ENCODE results near the gene IFNA17.
A peak's percentile ranks its signal among the peaks of the same experiment; 100 is the strongest.
"Not testable (repeated sequence)": the region's sequence is repeated elsewhere in the genome, so short reads cannot be mapped to it uniquely, and the experiment has no call there.

Gene IFNA17

GRCh38 chr9:21228122-21228521, at the start of gene IFNA17:
IFNA17 (minus strand) TSS chr9:21228222; CDS start chr9:21228173, 49 bp downstream.
- no peak for DNase-seq

- no peak for DNase-seq
Observed at GRCh38 chr9:21268347-21268657, 40.3 kb upstream of the IFNA17 start.

- DNase-seq = no peak
Observed at GRCh38 chr9:21267485-21268346, 39.7 kb upstream of the IFNA17 start.

- DNase-seq = no peak
Observed at GRCh38 chr9:21266733-21267484, 38.9 kb upstream of the IFNA17 start.

GRCh38 chr9:21265421-21266189, 37.6 kb upstream of the IFNA17 start:
- no peak for DNase-seq

- no peak for DNase-seq
Observed at GRCh38 chr9:21255538-21256212, 27.7 kb upstream of the IFNA17 start.

- no peak for DNase-seq
Observed at GRCh38 chr9:21252721-21253547, 24.9 kb upstream of the IFNA17 start.

- DNase-seq = no peak
Observed at GRCh38 chr9:21251638-21252037, 23.6 kb upstream of the IFNA17 start.

GRCh38 chr9:21251190-21251589, 23.2 kb upstream of the IFNA17 start:
- DNase-seq = no peak

GRCh38 chr9:21244836-21245235, 16.8 kb upstream of the IFNA17 start:
- no peak for DNase-seq

GRCh38 chr9:21239911-21240310, 11.9 kb upstream of the IFNA17 start, which contains the start of gene IFNA14:
IFNA14 (minus strand) TSS chr9:21240005; CDS start chr9:21239935, 70 bp downstream.
- DNase-seq = no peak

- not testable (repeated sequence) for DNase-seq
Observed at GRCh38 chr9:21236360-21236714, 8.3 kb upstream of the IFNA17 start.

GRCh38 chr9:21235468-21236359, 7.7 kb upstream of the IFNA17 start:
- peak; percentile 25 for DNase-seq

- DNase-seq = no peak
Observed at GRCh38 chr9:21234153-21234687, 6.2 kb upstream of the IFNA17 start.

- DNase-seq = no peak
Observed at GRCh38 chr9:21233258-21233657, 5.2 kb upstream of the IFNA17 start.

- DNase-seq = not testable (repeated sequence)
Observed at GRCh38 chr9:21217211-21217610, 10.8 kb downstream of the IFNA17 start, which contains the start of gene IFNA16. IFNA16 (minus strand) TSS chr9:21217311; CDS start chr9:21217305, 6 bp downstream.

- DNase-seq = not testable (repeated sequence)
Observed at GRCh38 chr9:21213411-21214326, 14.4 kb downstream of the IFNA17 start.

GRCh38 chr9:21212160-21212559, 15.9 kb downstream of the IFNA17 start:
- not testable (repeated sequence) for DNase-seq

- DNase-seq = not testable (repeated sequence)
Observed at GRCh38 chr9:21210782-21211181, 17.2 kb downstream of the IFNA17 start.
